Breast epithelium (tissue), 3 donors: ENCODE measurements around the gene PTPRN2.

ENCODE experiments used
- POLR2A ChIP-seq: fragments of 450-650 bp; IDR thresholded peaks from one replicate; pipeline ENCODE4 v1.6.1; 2016; ENCODE audit warnings: antibody characterized with exemption, mild to moderate bottlenecking, moderate library complexity
- POLR2AphosphoS5 ChIP-seq, 3 donors: sonication (generic); formaldehyde crosslinking; IDR thresholded peaks; one replicate each; pipeline ENCODE4 v1.6.1; 2017; ENCODE audit warnings: antibody characterized with exemption in 3 of 3

DNA sequence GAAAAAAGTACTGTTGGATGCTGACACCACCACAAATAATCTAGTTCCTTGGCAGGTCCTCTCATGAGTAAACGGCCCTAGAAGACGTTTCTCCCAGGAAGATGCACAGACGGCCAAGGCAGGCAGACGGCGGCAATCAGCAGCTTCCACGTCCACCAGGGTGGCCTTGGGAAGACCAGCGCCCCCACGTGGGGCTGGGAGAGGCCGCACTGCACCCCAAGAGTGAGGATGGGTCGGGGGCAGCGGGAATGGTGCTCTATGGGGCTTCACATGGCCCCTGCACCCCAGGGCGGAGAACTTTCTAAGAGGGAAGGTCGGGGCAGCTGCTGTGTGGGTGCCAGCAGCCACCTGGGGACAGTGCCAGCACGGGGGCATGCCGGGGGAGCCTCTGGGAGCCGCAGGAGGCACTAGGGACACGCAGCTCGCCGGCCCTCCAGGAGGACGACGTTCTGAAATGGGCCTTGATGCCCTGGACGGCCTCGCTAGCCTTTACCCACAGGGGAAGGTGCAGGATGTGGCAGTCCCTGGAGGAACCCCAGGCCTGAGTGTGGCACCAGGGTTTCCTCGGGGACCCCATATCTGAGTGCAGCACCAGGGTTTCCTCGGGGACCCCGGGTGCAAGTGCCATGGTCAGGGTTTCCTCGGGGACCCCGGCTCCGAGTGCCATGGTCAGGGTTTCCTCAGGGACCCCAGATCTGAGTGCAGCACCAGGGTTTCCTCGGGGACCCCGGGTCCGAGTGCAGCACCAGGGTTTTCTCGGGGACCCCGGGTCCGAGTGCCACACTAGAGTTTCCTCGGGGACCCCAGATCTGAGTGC, 710.9 kb downstream of the PTPRN2 start:
- TF ChIP-seq POLR2AphosphoS5 (IDR thresholded peaks at IDR 0.05) (no peak), POLR2A (no peak)
